Activated CD8-positive, alpha-beta memory T cell treated with anti-CD3 and anti-CD28 coated beads, Interleukin-2, amount 50 U/mL, for 1 hour (primary cell): ENCODE measurements around the gene SH3D19.
"Not testable (repeated sequence)": the region's sequence is repeated elsewhere in the genome, so short reads cannot be mapped to it uniquely, and the experiment has no call there.

Source experiments
- DNase-seq: peaks from one replicate; pipeline ENCODE4 v3.0.0-alpha.2; 2020; ENCODE audit errors: extremely low read depth

SH3D19 gene

DNA sequence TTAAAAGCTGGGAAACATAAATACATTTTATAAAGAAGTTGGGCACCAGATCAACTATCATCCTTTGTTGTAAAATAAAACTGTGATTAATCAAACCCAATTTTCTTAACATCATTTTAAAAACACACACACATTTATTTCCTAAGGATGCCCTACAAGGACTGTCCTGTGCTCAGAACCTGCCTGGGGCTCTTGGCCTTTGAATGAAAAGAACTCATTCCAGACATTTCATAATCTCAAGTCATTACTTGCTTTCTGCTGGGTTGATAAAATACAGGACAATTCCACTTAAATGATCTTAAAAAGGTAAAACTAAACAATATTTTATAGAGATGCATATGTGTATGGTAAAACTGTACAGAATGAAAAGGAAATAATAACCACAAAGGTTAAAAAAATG, 2.8 kb downstream of the SH3D19 start:
- DNase-seq = no peak

- DNase-seq = not testable (repeated sequence)
Observed at GRCh38 chr4:151322161-151322560, 3.2 kb downstream of the SH3D19 start.

DNA sequence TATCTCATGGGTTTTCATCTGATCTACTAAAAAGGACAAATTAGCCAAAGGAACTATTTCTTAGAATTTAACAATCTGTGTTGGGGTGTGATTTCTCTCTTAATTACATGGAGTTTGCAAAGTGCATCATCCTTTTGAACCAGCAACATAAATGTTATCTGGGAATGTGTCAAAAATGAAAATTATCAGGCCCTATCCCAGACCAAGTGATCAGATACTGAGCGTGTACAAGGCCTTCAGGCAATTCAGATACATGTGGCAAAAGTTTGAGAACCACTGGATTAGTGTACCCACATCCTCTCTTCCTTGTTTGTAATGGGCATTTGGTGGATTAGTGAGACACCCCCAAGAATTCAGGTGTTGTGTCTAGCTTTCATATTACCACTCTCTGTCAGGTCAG, 3.8 kb downstream of the SH3D19 start:
- no peak for DNase-seq

GRCh38 chr4:151319490-151319889, 5.9 kb downstream of the SH3D19 start:
- DNase-seq = no peak

GRCh38 chr4:151318307-151319006, 6.9 kb downstream of the SH3D19 start:
- no peak for DNase-seq

- no peak for DNase-seq
Observed at GRCh38 chr4:151316645-151317044, 8.8 kb downstream of the SH3D19 start.

GRCh38 chr4:151315212-151315886, 10.1 kb downstream of the SH3D19 start:
- no peak for DNase-seq

DNA sequence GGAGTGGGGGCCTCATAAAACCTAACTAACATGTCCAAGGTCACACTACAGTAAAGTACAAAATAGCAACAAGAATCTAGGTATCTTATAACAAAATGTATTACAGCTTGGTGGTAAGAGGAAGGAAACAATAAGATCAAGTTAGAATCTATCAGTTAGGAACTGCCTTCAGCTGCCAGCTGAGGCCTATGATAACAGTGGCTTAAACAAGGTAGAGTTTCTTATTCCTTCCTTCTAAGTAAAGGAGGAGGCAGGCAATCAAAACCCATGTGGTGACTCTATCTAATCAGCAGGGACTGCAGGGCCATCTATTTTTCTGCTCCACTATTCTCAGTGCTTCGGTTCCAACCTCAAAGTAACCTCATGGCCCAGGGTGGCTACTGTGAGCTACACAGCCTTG, 10.9 kb downstream of the SH3D19 start:
- no peak for DNase-seq

GRCh38 chr4:151314010-151314355, 11.4 kb downstream of the SH3D19 start:
- no peak for DNase-seq

- no peak for DNase-seq
Observed at GRCh38 chr4:151313306-151314009, 11.9 kb downstream of the SH3D19 start.

DNA sequence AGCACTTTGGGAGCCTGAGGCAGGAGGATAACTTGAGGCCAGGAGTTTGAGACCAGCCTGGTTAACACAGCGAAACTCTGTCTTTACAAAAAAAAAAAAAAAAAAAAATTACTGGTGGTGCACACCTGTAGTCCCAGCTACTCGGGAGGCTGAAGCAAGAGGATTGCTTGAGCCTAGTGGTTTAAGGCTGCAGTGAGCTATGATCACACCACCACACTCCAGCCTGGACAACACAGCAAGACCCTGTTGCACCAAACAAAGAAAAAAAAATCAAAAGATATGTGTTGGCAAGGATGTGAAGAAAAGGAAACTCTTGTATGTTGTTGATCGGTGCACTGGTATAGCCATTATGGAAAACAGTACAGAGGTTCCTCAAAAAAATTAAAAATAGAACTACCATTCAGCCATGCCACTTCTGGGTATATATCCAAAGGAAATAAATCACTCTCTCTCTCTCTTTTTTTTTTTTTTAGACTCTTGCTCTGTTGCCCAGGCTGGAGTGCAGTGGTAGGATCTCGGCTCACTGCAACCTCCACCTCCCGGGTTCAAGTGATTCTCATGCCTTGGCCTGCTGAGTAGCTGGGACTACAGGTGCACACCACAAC, 15.2 kb downstream of the SH3D19 start:
- no peak for DNase-seq

- DNase-seq = no peak
Observed at GRCh38 chr4:151304755-151305154, 20.6 kb downstream of the SH3D19 start.

DNA sequence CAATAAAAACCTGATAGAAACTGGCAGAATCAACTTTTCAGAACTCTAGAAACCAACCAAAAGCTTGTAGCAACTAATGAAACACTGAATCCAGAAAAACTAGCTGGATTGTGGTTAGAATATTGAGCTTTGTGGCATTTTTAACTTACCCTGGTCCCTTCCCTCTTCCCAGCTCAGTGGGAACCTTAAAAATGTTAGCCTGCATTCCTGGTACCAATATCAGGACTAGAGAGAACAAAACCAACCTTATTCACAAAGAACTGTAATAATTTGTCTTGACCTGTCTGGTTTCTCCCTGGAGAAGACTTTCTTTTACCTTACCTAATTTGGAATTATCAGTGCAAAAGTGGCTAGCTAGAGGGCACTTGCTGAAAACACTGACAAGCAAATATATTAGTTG, 21.2 kb downstream of the SH3D19 start:
- no peak for DNase-seq

DNA sequence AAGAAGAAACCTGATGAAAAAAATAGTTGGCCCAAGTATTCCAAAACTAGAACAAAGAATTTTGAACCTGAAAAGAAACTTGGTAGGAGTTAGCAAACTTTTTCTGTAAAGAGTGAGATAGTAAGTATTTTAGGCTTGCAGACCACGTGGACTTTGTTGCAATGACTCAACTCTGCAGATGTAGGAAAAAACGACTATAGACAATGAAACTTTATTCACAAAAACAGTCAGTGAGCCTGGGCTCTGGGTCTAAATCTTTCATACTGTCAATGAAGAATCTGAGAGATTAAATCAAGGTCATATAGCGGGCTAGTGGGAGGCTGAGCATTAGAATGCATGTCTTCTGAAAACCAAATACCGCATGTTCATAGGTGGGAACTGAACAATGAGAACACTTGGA, 23.0 kb downstream of the SH3D19 start:
- DNase-seq = no peak

DNA sequence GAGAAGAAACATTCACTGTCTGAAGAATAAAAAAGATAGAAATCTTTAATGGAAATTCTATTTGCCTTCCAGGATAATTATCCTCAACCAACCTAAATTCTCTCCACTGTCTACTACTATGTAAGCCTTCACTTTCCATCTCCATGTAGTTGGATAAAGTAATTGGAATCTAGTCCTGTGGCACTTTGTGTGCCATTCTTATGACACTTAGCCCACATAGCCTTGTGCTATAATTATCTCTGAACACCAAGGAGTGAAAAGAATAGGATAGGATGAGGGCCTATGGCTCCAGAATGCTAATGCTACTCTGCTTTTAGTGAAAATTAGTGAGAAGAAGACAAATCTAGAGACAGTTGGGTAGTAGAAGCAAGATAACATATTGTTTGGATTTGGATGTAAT, 28.2 kb downstream of the SH3D19 start:
- no peak for DNase-seq

- DNase-seq = no peak
Observed at GRCh38 chr4:151296227-151296626, 29.2 kb downstream of the SH3D19 start.

DNA sequence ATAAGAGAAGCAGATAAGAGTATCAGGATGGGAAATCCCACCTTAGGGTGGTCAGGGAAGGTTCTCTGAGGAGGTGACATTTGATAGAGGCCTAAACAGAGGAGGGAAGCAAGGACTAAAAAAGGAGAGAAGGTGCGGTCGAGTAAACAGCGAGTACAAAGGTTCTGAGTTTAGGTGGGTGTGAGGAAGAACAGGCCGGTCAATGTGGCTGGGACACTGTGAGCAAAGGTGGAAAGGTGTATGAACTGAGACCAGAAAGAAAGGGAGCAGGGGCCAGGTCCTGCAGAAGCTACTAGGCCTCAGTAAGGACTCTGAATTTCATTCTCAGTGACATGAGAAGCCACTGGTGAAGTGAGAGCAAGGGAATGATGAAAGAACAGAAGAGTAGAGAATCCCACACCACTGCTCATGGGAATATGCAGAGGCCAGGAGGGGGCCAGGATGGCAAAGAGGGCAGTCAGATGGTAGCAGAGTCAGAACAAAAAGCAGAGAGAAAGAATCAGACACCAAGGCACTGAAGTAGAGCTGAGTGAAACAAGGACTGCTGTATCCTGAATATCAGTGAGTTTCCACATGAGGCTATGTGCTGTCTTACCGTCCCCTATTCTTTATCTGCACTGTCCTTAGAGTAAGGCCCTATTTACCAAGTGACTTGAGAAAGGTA, 30.4 kb downstream of the SH3D19 start:
- DNase-seq = no peak

GRCh38 chr4:151292038-151292437, 33.4 kb downstream of the SH3D19 start:
- DNase-seq = no peak

GRCh38 chr4:151291485-151291884, 33.9 kb downstream of the SH3D19 start:
- DNase-seq = no peak

DNA sequence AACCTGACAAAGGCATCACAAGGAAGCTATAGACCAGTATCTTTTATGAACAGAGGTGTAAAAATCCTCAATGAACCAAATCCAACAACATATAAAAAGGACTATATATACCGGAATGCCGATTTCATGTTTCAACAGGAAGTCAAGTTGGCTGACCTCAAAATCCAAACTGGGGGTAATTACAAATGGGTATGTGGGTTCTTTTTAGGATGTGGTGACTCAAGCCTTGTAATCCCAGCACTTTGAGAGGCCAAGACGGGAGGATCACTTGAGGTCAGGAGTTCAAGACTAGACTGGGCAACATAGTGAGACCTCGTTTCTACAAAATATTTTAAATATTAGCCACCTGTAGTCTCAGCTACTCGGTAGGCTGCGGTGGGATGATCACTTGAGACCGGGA, 38.0 kb downstream of the SH3D19 start:
- DNase-seq = no peak

DNA sequence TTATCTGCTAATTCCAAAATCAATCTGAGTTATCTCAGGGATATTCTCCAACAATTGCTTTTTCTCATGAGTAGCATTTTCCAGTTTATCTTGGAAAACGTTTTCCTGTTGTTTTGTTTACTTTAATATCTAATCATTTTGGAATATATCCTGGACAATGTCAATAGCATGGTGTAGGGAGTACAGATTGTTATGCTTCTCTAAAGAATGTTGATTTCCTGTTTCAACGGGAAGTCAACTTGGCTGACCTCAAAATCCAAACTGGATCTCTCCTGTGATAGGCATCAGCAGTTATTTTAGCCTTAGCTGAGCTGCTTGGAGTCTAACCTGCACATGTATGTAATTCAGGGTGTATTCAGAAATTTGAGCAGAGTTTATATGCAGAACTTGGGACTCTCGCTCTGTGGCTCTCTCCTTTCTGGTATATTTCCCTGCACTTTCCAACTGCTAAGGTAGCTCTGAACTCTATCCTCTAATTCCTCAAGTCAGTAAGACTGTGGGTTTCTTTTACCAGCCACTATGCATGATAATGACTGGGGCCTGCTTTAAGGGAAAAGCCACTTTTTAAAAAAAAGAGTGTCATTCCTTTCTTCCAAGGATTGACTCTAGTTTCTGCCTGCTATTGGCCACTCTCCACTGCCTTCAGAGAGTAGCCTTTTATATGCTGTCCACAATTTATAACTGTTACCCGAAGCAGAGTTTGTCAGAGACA, 40.7 kb downstream of the SH3D19 start:
- no peak for DNase-seq
